ENCODE measurements around the gene NPIPB5.
"Not testable (repeated sequence)": the region's sequence is repeated elsewhere in the genome, so short reads cannot be mapped to it uniquely, and the experiment has no call there.

NPIPB5 gene

DNA sequence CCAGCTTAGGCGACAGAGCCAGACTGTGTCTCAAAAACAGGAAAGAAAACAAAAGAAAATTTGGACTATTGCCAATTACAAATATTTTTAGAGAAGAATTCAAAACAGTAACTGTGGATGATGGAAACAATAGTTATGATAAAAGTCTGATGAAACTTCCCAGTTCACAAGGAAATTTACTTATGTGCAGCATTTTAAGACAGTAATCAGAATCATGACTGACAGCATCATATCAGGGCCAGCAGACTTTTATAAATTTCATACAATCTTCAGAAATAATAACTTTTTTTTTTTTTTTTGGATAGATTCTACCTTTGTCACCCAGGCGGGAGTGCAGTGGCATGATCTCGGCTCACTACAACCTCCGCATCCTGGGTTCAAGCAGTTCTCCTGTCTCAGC is at the start of gene NPIPB5:
Gene NPIPB5 (plus strand): TSS at position 301 of the 400 bp plus-strand sequence. CDS start 2,911 bp downstream, outside the sequence.
- not testable (repeated sequence) for DNase-seq (ENCODE audit: low read depth in 2 of 3, low spot score in 2 of 3)

DNA sequence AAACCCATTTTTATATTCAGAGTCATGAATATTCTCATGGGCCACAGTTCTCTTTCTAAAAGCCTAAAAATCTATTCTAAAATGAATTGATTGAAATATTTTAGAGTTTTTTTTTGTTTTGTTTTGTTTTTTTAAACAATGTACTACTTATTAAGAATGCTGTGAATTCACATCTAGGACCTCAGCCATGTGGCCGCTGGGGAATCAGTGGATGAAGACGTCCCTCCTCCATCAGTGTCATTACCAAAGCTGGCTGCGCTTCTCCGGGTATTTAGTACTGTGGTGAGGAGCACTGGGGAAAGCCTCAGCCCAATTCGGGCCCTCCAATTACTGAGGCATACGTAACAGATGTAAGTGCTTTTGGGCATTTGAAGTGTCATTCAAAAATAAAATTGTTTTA is 41.8 kb upstream of the NPIPB5 start:
- not testable (repeated sequence) for DNase-seq (ENCODE audit: low read depth in 2 of 3, low spot score in 2 of 3)

DNA sequence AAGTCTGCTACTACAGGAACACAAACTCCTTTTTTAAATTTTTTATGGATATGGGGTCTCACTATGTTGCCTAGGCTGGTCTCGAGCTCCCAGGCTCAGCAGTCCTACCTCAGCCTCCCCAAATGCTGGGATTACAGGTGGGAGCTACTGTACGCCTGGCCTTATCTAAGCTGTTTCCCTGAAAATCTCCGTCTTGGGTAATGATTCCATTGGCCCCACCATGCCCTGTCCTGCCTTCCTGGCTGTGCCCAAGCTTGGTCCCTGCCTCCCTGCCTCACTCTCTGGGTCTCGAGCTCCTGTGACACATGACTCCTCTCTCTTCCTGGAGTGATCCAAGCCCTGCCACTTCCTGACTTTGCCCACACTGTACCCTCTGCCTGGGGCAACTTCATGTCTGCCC is 27.3 kb downstream of the NPIPB5 start:
- DNase-seq (ENCODE audit: low read depth in 2 of 3, low spot score in 2 of 3), result not testable (repeated sequence)

DNA sequence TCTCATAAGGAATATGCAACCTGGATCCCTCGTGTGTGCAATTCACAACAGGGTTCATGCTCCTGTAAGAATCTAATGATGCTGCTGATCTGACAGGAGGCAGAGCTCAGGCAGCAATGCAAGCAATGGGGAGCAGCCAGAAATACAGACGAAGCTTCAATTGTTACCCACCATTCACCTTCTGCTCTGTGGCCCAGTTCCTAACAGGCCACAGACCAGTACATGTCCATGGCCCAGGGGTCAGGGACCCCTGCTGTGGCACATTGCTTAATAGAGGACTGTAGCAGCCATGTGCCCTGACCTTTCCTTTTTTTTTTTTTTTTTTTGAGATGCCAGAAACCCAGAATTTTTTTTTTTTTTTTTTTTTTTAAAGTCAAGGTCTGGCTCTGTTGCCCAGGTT is 34.1 kb downstream of the NPIPB5 start:
- DNase-seq (ENCODE audit: low read depth in 2 of 3, low spot score in 2 of 3), result not testable (repeated sequence)

DNA sequence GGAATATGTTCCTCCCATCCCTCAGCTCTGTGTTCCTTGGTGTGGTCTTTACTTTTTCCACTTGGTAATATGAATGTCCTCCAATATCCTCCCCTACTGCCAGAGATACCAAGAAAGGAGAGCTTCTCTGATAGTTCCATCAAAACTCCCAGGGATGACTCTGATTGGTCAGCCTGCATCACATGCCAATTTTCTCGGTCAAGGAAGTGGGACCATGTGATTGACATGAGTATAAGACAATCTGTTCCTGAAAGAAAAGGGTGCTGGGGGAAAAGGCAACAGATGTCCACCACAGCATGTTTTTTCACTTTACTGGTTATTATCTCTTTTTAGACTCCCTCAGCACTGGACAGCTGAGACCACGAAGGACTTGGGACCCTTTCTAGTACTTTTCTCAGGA is 35.9 kb downstream of the NPIPB5 start:
- DNase-seq (ENCODE audit: low read depth in 2 of 3, low spot score in 2 of 3), result not testable (repeated sequence)

DNA sequence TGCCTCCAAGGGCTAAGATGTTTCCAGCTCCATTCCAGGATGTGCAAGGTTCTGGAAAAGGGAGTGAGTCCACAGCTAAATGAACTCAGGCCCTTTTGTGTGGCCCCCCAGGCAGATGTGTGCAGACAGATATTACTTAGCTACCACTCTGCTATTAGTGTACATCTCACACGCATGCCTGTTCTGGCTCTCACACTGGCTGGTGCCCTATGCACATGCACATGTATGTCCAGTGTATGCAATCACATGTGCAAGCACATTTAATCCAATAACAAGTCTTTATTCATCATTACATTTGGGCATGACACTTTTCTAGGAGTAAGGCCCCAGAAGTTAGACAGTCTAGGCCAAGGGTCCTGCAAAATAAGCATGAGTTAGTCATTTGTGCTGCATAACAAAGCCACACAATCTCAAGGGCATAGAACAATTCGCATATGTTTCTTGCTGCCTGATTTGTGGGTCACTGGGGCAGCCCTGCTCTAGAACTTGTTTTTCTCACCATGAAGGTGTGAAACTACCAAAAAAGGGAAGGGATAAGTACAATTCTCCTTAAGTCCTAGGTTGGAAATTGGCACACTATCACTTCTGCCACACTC is 36.6 kb downstream of the NPIPB5 start:
- not testable (repeated sequence) for DNase-seq (ENCODE audit: low read depth in 2 of 3, low spot score in 2 of 3)

DNA sequence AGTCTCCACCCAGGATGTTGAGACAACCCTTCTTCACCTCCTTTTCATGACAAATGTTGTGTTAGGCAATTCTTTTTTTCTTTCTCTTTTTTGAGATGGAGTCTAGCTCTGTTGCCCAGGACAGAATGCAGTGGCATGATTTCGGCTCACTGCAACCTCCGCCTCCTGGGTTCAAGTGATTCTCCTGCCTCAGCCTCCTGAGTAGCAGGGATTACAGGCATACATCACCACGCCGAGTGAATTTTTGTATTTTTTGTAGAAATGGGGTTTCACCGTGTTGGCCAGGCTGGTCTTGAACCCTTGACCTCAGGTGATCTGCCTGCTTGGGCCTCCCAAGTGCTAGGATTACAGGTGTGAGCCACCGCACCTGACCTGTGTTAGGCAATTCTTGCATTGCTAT is 39.2 kb downstream of the NPIPB5 start:
- DNase-seq (ENCODE audit: low read depth in 2 of 3, low spot score in 2 of 3), result not testable (repeated sequence)

DNA sequence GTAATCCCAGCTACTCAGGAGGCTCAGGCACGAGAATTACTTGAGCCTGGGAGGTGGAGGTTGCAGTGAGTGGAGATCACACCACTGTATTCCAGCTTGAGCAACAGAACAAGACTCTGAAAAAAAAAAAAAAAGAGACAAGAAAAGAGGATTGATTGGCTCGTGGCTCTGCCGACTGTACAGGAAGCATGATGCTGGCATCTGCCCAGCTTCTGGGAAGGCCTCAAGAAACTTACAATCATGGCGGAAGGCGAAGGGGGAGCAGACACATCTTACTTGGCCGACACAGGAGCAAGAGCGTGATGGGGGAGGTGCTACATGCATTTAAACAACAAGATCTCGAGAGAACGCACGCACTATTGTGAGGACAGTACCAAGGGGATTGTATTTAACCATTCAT is 40.5 kb downstream of the NPIPB5 start:
- not testable (repeated sequence) for DNase-seq (ENCODE audit: low read depth in 2 of 3, low spot score in 2 of 3)

DNA sequence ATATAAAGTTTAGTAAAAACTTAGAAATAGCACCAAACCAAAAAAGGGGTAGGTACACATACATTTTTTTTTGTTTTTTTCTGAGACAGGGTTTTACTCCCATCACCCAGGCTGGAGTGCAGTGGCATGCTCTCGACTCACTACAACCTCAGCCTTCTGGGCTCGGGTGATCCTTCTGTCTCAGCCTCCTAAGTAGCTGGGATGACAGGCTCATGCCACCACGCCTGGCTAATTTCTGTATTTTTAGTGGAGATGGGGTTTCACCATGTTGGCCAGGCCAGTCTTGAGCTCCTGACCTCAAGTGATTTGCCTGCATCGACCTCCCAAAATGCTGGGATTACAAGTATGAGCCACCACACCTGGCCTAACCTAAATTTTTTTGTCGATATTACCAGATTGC is 41.0 kb downstream of the NPIPB5 start:
- not testable (repeated sequence) for DNase-seq (ENCODE audit: low read depth in 2 of 3, low spot score in 2 of 3)

DNA sequence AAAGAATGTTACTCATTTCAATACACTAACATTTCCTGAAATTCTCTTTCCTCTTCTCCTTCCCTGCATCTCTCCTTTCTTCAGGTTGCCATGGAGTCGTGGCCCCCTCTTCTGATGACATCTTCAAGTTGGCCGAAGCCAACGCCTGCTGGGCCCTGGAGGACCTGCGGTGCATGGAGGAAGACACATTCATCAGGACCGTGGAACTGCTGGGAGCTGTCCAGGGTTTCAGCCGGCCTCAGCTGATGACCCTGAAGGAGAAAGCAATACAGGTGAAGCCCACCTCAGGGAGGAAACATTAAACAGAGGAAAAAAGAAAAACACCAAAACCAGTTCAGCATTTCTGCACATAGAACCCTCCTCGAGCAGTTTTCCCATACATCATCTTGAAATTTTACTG is 46.1 kb downstream of the NPIPB5 start:
- DNase-seq (ENCODE audit: low read depth in 2 of 3, low spot score in 2 of 3), result not testable (repeated sequence)

Measured in activated CD8-positive, alpha-beta memory T cell treated with anti-CD3 and anti-CD28 coated beads for 48 hours (primary cell).